Mammary epithelial cell (primary cell): ENCODE measurements around the gene HAND2.

Experiments used
- EZH2 ChIP-seq: IDR thresholded peaks from 2 replicates; pipeline ENCODE4 v1.6.1; 2012; ENCODE audit warnings: low read length, inconsistent platforms, borderline replicate concordance
- TF ChIP-seq, protein P1 (sequence below), 2 donors: IDR thresholded peaks in 1 of 2; conservative IDR thresholded peaks in 1 of 2; 2 replicates each; pipeline ENCODE4 v1.5.1; 2011 to 2012; ENCODE audit warnings: inconsistent platforms in 2 of 2, low read length in 2 of 2, mild to moderate bottlenecking in 2 of 2, control low read depth in 1 of 2, low read depth in 1 of 2; ENCODE audit not compliant: insufficient read depth in 1 of 2; ENCODE audit errors: extremely low read depth in 1 of 2

DNA sequence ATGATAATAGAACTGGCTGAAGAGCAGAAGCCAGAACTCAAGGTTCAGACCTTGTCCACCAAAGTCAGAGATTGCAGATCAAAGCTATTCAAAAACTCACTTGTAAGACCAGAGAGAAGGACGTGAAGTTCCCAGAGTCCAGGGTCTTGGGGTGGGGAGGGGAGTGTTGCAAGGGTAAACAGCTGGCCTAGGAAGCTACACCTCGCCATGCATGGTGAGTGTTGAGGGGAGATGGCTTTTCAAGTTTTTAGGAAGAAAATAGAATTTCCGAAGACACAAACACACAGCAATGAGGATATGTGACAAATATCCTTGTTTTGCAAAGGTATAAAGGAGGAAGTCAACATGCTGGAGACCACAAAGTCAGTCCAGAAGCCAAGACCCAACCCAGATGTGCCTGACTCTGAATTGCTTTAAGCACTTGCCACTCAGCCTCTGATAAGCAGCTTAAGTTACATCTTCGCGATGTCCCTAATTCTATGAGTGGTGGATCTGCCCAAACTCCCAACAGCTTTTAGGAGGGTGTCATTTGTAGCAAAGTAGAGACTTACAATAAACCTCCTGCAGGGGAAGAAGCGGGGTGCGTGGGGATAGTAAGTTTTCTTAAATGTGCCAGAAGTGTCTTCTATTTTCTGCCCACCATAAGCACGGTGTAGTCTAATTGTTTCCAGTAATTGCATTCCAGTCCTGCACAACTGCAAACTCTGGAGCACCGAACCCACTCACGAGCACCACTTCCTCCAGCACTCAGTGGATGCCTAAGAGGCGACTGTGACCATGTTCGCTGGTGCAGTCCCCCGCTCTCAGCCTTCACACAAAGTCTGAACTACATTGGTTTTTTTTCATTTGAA is 26.5 kb downstream of the HAND2 start:
- no peak for TF ChIP-seq EZH2
- TF ChIP-seq, protein P1, sequence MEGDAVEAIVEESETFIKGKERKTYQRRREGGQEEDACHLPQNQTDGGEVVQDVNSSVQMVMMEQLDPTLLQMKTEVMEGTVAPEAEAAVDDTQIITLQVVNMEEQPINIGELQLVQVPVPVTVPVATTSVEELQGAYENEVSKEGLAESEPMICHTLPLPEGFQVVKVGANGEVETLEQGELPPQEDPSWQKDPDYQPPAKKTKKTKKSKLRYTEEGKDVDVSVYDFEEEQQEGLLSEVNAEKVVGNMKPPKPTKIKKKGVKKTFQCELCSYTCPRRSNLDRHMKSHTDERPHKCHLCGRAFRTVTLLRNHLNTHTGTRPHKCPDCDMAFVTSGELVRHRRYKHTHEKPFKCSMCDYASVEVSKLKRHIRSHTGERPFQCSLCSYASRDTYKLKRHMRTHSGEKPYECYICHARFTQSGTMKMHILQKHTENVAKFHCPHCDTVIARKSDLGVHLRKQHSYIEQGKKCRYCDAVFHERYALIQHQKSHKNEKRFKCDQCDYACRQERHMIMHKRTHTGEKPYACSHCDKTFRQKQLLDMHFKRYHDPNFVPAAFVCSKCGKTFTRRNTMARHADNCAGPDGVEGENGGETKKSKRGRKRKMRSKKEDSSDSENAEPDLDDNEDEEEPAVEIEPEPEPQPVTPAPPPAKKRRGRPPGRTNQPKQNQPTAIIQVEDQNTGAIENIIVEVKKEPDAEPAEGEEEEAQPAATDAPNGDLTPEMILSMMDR (conservative IDR thresholded peaks at IDR 0.05 in 1 of 2, IDR thresholded peaks at IDR 0.05 in 1 of 2; ENCODE audit: extremely low read depth in 1 of 2, insufficient read depth in 1 of 2, low read depth in 1 of 2, low read length in 2 of 2), result no peak
